IMR-90 (cell line): ENCODE measurements around the gene KLHL25. TPM values are rescaled to one million over a fixed set of nuclear protein-coding genes. Genes with fewer than 3 reads are reported as not detected.

Experiments used
- ATAC-seq: fragments of 200-7000 bp; cut with Tn5 transposase; 2 replicates; pipeline ENCODE4 v1.9.1; 2020; ENCODE audit warnings: low read depth, mild to moderate bottlenecking, moderate library complexity
- BruUV-seq: library from RNA; stranded (reverse); fragments of 400-500 nt; replicated peaks from 2 replicates; lab custom pipeline; 2021; lab: Mats Ljungman, UMichigan
- CTCF ChIA-PET: fragments of 300-600 bp; formaldehyde crosslinking; extraction: SDS; loops from one replicate; lab custom pipeline; 2021; ENCODE audit warnings: antibody characterized with exemption; lab: Yijun Ruan, JAX
- POLR2A ChIA-PET: fragments of 300-600 bp; sonication (Branson Sonifier 250); formaldehyde crosslinking; loops from one replicate; lab custom pipeline; 2022; ENCODE audit warnings: antibody characterized with exemption; ENCODE audit not compliant: unreplicated experiment; lab: Charles Lee
- DNase-seq: peaks from one replicate; pipeline ENCODE4 v3.0.0; 2013
- H2AFZ ChIP-seq: replicated peaks from 2 replicates; pipeline ENCODE3; 2013; ENCODE audit warnings: low read length, mild to moderate bottlenecking; ENCODE audit not compliant: poor library complexity
- H2AK5ac ChIP-seq: 2 replicates; pipeline ENCODE4 v1.6.1; 2013; ENCODE audit warnings: low read depth, low read length, inconsistent platforms
- H2AK9ac ChIP-seq: replicated peaks from 2 replicates; pipeline ENCODE3; 2013; ENCODE audit warnings: mild to moderate bottlenecking, low read depth, low read length, moderate library complexity; ENCODE audit not compliant: poor library complexity
- H2BK120ac ChIP-seq: 2 replicates; pipeline ENCODE4 v1.6.1; 2013; ENCODE audit warnings: low read depth, low read length, inconsistent platforms
- H2BK15ac ChIP-seq: 3 replicates; pipeline ENCODE4 v1.6.1; 2013; ENCODE audit warnings: low read depth, low read length, inconsistent platforms
- H2BK20ac ChIP-seq: 2 replicates; pipeline ENCODE4 v1.6.1; 2013; ENCODE audit warnings: low read depth, mild to moderate bottlenecking, inconsistent platforms, low read length, moderate library complexity
- H2BK5ac ChIP-seq: 2 replicates; pipeline ENCODE4 v1.6.1; 2013; ENCODE audit warnings: mild to moderate bottlenecking, low read depth, low read length, inconsistent platforms; ENCODE audit not compliant: poor library complexity, severe bottlenecking
- H3K14ac ChIP-seq: replicated peaks from 2 replicates; pipeline ENCODE4 v1.6.1; 2013; ENCODE audit warnings: low read depth, low read length, inconsistent platforms
- H3K18ac ChIP-seq: 2 replicates; pipeline ENCODE4 v1.6.1; 2013; ENCODE audit warnings: low read depth, low read length, control low read depth
- H3K23ac ChIP-seq: 2 replicates; pipeline ENCODE4 v1.6.1; 2013; ENCODE audit warnings: low read depth, low read length, inconsistent platforms
- H3K27ac ChIP-seq: 2 replicates; pipeline ENCODE4 v1.5.1; 2013; ENCODE audit warnings: mild to moderate bottlenecking, control low read depth, low read length; ENCODE audit not compliant: insufficient read depth
- H3K27me3 ChIP-seq: 2 replicates; pipeline ENCODE4 v1.6.1; 2013; ENCODE audit warnings: low read length; ENCODE audit not compliant: control insufficient read depth, insufficient read depth
- H3K36me3 ChIP-seq: 2 replicates; pipeline ENCODE4 v1.6.1; 2013; ENCODE audit warnings: low read length, mixed read lengths; ENCODE audit not compliant: control insufficient read depth, insufficient read depth
- H3K4ac ChIP-seq: 2 replicates; pipeline ENCODE4 v1.6.1; 2013; ENCODE audit warnings: low read depth, low read length, inconsistent platforms
- H3K4me1 ChIP-seq: 2 replicates; pipeline ENCODE4 v1.6.1; 2013; ENCODE audit warnings: low read length, mixed read lengths; ENCODE audit not compliant: control insufficient read depth, insufficient read depth
- H3K4me2 ChIP-seq: 2 replicates; pipeline ENCODE4 v1.6.1; 2013; ENCODE audit warnings: low read depth, mild to moderate bottlenecking, control low read depth, low read length, moderate library complexity
- H3K4me3 ChIP-seq: 2 replicates; pipeline ENCODE4 v1.5.1; 2013; ENCODE audit warnings: low read depth, mild to moderate bottlenecking, control low read depth, low read length, moderate library complexity; ENCODE audit not compliant: insufficient read depth
- H3K56ac ChIP-seq: 2 replicates; pipeline ENCODE4 v1.6.1; 2013; ENCODE audit warnings: low read length, inconsistent platforms; ENCODE audit not compliant: insufficient read depth; ENCODE audit errors: extremely low read depth
- H3K79me1 ChIP-seq, 2 experiments: 2 replicates each; pipeline ENCODE4 v1.6.1; 2013; ENCODE audit warnings: low read length in 2 of 2, inconsistent platforms in 1 of 2, low read depth in 1 of 2
- H3K9ac ChIP-seq: 2 replicates; pipeline ENCODE4 v1.6.1; 2013; ENCODE audit warnings: low read depth, low read length, control low read depth
- H3K9me1 ChIP-seq: 2 replicates; pipeline ENCODE4 v1.6.1; 2013; ENCODE audit warnings: low read length, inconsistent platforms; ENCODE audit not compliant: insufficient read depth
- H3K9me3 ChIP-seq: 2 replicates; pipeline ENCODE4 v1.6.1; 2013; ENCODE audit warnings: low read length; ENCODE audit not compliant: control insufficient read depth, insufficient read depth
- H4K20me1 ChIP-seq: 2 replicates; pipeline ENCODE4 v1.6.1; 2013; ENCODE audit warnings: low read length, inconsistent platforms; ENCODE audit not compliant: insufficient read depth
- H4K5ac ChIP-seq: 2 replicates; pipeline ENCODE4 v1.6.1; 2013; ENCODE audit warnings: mild to moderate bottlenecking, low read depth, low read length, control low read depth
- H4K8ac ChIP-seq, 2 experiments: 2 replicates each; pipeline ENCODE4 v1.6.1; 2013; ENCODE audit warnings: low read depth in 2 of 2, low read length in 2 of 2, control low read depth in 1 of 2, inconsistent platforms in 1 of 2
- H4K91ac ChIP-seq: 2 replicates; pipeline ENCODE4 v1.6.1; 2013; ENCODE audit warnings: low read depth, low read length, inconsistent platforms; ENCODE audit not compliant: insufficient read depth
- CEBPB ChIP-seq: IDR thresholded peaks from 2 replicates; pipeline ENCODE4 v1.6.1; 2012; ENCODE audit warnings: low read depth, low read length, improper control_type of control experiment
- WGBS, 2 experiments: methylation state at CpG; one replicate each; pipeline versions ENCODE4 v1.1.5 to v1.1.7; 2013; ENCODE audit warnings: missing lambda C conversion rate in 2 of 2; ENCODE audit not compliant: insufficient read length in 1 of 2; ENCODE audit errors: extremely low coverage in 2 of 2; 5-methylcytosine and 5-hydroxymethylcytosine counted together
- dilution Hi-C: fragments of 300-500 bp; cut with HindIII; formaldehyde crosslinking; loops from one replicate; pipeline ENCODE4 v1.14.3; 2018; ENCODE audit warnings: low sequenced_read_pairs; ENCODE audit not compliant: unreplicated experiment
- in situ Hi-C: fragments of 300-500 bp; cut with MboI; formaldehyde crosslinking; loops from 3 replicates; pipeline ENCODE4 v1.14.3; 2019; ENCODE audit warnings: low sequenced_read_pairs, inconsistent platforms, mixed read lengths
- intact Hi-C: fragments of 100-400 bp; cut with micrococcal nuclease; formaldehyde crosslinking; loops from 2 replicates; pipeline ENCODE4 v1.10.0; 2022
- polyA plus RNA-seq, 3 experiments: library from polyadenylated mRNA; depleted of rRNA; stranded (reverse); fragments of >200 nt; gene quantifications; 2 replicates each; pipeline ENCODE4 v1.2.3, GENCODE V29; 2012; ENCODE audit warnings: low replicate concordance in 1 of 3
- total RNA-seq: library from RNA; depleted of rRNA; stranded (reverse); fragments of >200 nt; gene quantifications from 2 replicates; pipeline ENCODE4 v1.2.3, GENCODE V29; 2012

Gene KLHL25
- total and polyA plus RNA-seq, 2 of the 4 experiments (the other 2 are of a cell fraction), result 2.7 to 5.6 TPM

- no peak for DNase-seq
- H3K9ac ChIP-seq, result no peak overlapping the region
- no peak overlapping the region for H3K23ac ChIP-seq
Measured at GRCh38 chr15:85751291-85752123, 43.2 kb downstream of the KLHL25 start.

More at GRCh38 chr15:85751291-85752123, 43.2 kb downstream of the KLHL25 start:
- no peak overlapping the region for H3K18ac ChIP-seq
- no peak for TF ChIP-seq CEBPB
- no peak overlapping the region for H4K8ac ChIP-seq
- no peak overlapping the region for H3K4me3 ChIP-seq
- BruUV-seq, result no TSS peak
- H3K4ac ChIP-seq, result no peak overlapping the region
- no peaks in the 10 kb centered on the region for H3K4me1 ChIP-seq
- H3K4me2 ChIP-seq, result no peak overlapping the region
- H2AFZ ChIP-seq, result no peak overlapping the region
- WGBS, 2 experiments, result 30% methylated on average over 2 of the region's 15 CpGs; no CpG with 5 or more reads in 1 of the 2 experiments
- H3K27ac ChIP-seq, result no peak overlapping the region
- CTCF ChIA-PET, result no interaction called here
- H2BK20ac ChIP-seq, result no peak overlapping the region
- H4K5ac ChIP-seq, result no peak overlapping the region
- no peaks in the 10 kb centered on the region for H3K9me3 ChIP-seq
- no peaks in the 10 kb centered on the region; a peak in 2 of 4 replicates for H3K79me1 ChIP-seq
- H3K27me3 ChIP-seq, result no peaks in the 10 kb centered on the region
- no peak overlapping the region for H2AK9ac ChIP-seq
- no peak overlapping the region for H2AK5ac ChIP-seq
- H2BK120ac ChIP-seq, result no peak overlapping the region
- no peak overlapping the region for H2BK15ac ChIP-seq
- no peak overlapping the region for H4K91ac ChIP-seq
- dilution Hi-C loops, result no loop called here
- in situ Hi-C loops, result no loop called here
- intact Hi-C loops, result no loop called here
- H3K14ac ChIP-seq, result no peak overlapping the region
- no peak overlapping the region for H3K56ac ChIP-seq
- POLR2A ChIA-PET, result no interaction called here
- peaks cover 11% of the 10 kb centered on the region for H3K36me3 ChIP-seq
- H2BK5ac ChIP-seq, result no peak overlapping the region
- no peak for ATAC-seq
- H3K9me1 ChIP-seq, result no peaks in the 10 kb centered on the region
- no peaks in the 10 kb centered on the region for H4K20me1 ChIP-seq
